HEK293 (cell line): ENCODE results near the gene CSTF1.

Experiments used
- CTCF ChIA-PET: fragments of 350-600 bp; formaldehyde crosslinking; extraction: SDS; loops from one replicate; lab custom pipeline; 2021; ENCODE audit warnings: antibody characterized with exemption; lab: Yijun Ruan, JAX
- POLR2A ChIA-PET: fragments of 300-600 bp; formaldehyde crosslinking; extraction: SDS; loops from one replicate; lab custom pipeline; 2020; ENCODE audit warnings: antibody characterized with exemption, inconsistent platforms; lab: Yijun Ruan, JAX
- H3K27ac ChIP-seq: fragments of 200-500 bp; sonication (Bioruptor generic); 2 replicates; pipeline ENCODE4 v1.5.1; 2014; ENCODE audit warnings: low read depth, low read length, control low read depth, inconsistent platforms; ENCODE audit errors: extremely low read depth
- H3K36me3 ChIP-seq, 2 experiments: fragments of 200-500 bp in 1 of 2; sonication (Bioruptor generic) in 1 of 2; 1 replicate in 1 of 2; 2 replicates in 1 of 2; pipeline ENCODE4 v1.5.1; 2014 to 2017; ENCODE audit warnings: inconsistent platforms in 2 of 2, low read length in 2 of 2; ENCODE audit not compliant: control insufficient read depth in 2 of 2, insufficient read depth in 1 of 2
- H3K4me1 ChIP-seq: fragments of 200-500 bp; sonication (Bioruptor generic); 2 replicates; pipeline ENCODE4 v1.5.1; 2014; ENCODE audit warnings: mild to moderate bottlenecking, low read length, inconsistent platforms; ENCODE audit not compliant: control insufficient read depth, insufficient read depth
- H3K4me3 ChIP-seq: 2 replicates; pipeline ENCODE4 v1.5.1; 2011; ENCODE audit warnings: low read depth, mild to moderate bottlenecking, control low read depth, low read length, moderate library complexity
- H3K9me3 ChIP-seq: fragments of 200-500 bp; sonication (Bioruptor generic); 2 replicates; pipeline ENCODE4 v1.5.1; 2014; ENCODE audit warnings: low read depth, low read length, inconsistent platforms; ENCODE audit not compliant: control insufficient read depth, insufficient read depth
- BCL6B ChIP-seq: fragments of 450-650 bp; formaldehyde crosslinking; IDR thresholded peaks from 2 replicates; pipeline ENCODE4 v1.5.1; 2017; ENCODE audit warnings: missing biosample characterization, missing genetic modification characterization
- ELK4 ChIP-seq: IDR thresholded peaks from 2 replicates; pipeline ENCODE4 v1.6.1; 2011; ENCODE audit warnings: mild to moderate bottlenecking, low read depth, low read length, borderline replicate concordance
- KLF1 ChIP-seq: fragments of 450-650 bp; formaldehyde crosslinking; IDR thresholded peaks from 2 replicates; pipeline ENCODE4 v1.5.1; 2016; ENCODE audit warnings: missing biosample characterization, missing genetic modification characterization
- KLF7 ChIP-seq: fragments of 450-650 bp; formaldehyde crosslinking; IDR thresholded peaks from 2 replicates; pipeline ENCODE4 v1.5.1; 2016; ENCODE audit warnings: missing biosample characterization, missing genetic modification characterization, borderline replicate concordance
- MEIS1 ChIP-seq: sonication (generic); formaldehyde crosslinking; IDR thresholded peaks from 2 replicates; pipeline ENCODE4 v1.8.1; 2022; ENCODE audit warnings: missing genetic modification reagents, mild to moderate bottlenecking, borderline replicate concordance
- OVOL3 ChIP-seq: fragments of 450-650 bp; formaldehyde crosslinking; IDR thresholded peaks from 2 replicates; pipeline ENCODE4 v1.5.1; 2016; ENCODE audit warnings: missing biosample characterization, missing genetic modification characterization
- PRDM1 ChIP-seq: fragments of 450-650 bp; formaldehyde crosslinking; IDR thresholded peaks from 2 replicates; pipeline ENCODE4; 2016; ENCODE audit warnings: missing biosample characterization, missing genetic modification characterization
- REPIN1 ChIP-seq: fragments of 450-650 bp; formaldehyde crosslinking; IDR thresholded peaks from 2 replicates; pipeline ENCODE4 v1.5.1; 2017; ENCODE audit warnings: missing biosample characterization, missing genetic modification characterization, low read depth
- ZBTB48 ChIP-seq: fragments of 450-650 bp; formaldehyde crosslinking; IDR thresholded peaks from 2 replicates; pipeline ENCODE4 v1.5.1; 2016; ENCODE audit warnings: missing biosample characterization, missing genetic modification characterization
- ZNF10 ChIP-seq: fragments of 450-650 bp; formaldehyde crosslinking; IDR thresholded peaks from 2 replicates; pipeline ENCODE4 v1.5.1; 2017; ENCODE audit warnings: missing biosample characterization, missing genetic modification characterization
- ZNF274 ChIP-seq, 2 experiments: fragments of 200-500 bp in 1 of 2; fragments of 450-650 bp in 1 of 2; sonication (Bioruptor generic) in 1 of 2; formaldehyde crosslinking in 1 of 2; IDR thresholded peaks; 2 replicates each; pipeline versions ENCODE4 v1.5.1 to v1.6.1; 2014 to 2016; ENCODE audit warnings: borderline replicate concordance in 1 of 2, inconsistent platforms in 1 of 2, low read length in 1 of 2, missing biosample characterization in 1 of 2, missing genetic modification characterization in 1 of 2
- ZNF280D ChIP-seq: fragments of 450-650 bp; formaldehyde crosslinking; IDR thresholded peaks from 2 replicates; pipeline ENCODE4 v1.5.1; 2016; ENCODE audit warnings: missing biosample characterization, missing genetic modification characterization
- ZNF341 ChIP-seq: fragments of 450-650 bp; formaldehyde crosslinking; IDR thresholded peaks from 2 replicates; pipeline ENCODE4; 2016; ENCODE audit warnings: low read depth, missing biosample characterization, missing genetic modification characterization
- ZNF350 ChIP-seq: fragments of 450-650 bp; formaldehyde crosslinking; IDR thresholded peaks from 2 replicates; pipeline ENCODE4 v1.5.0; 2017; ENCODE audit warnings: missing biosample characterization, mild to moderate bottlenecking, missing genetic modification characterization
- ZNF37A ChIP-seq: fragments of 450-650 bp; IDR thresholded peaks from 2 replicates; pipeline ENCODE4 v1.5.1; 2018; ENCODE audit warnings: missing biosample characterization, missing genetic modification characterization
- ZNF426 ChIP-seq: fragments of 450-650 bp; formaldehyde crosslinking; IDR thresholded peaks from 2 replicates; pipeline ENCODE4 v1.5.1; 2017; ENCODE audit warnings: missing biosample characterization, missing genetic modification characterization, mild to moderate bottlenecking, inconsistent platforms, moderate library complexity
- ZNF48 ChIP-seq: fragments of 450-650 bp; formaldehyde crosslinking; IDR thresholded peaks from 2 replicates; pipeline ENCODE4 v1.5.1; 2016; ENCODE audit warnings: missing biosample characterization, missing genetic modification characterization
- ZNF513 ChIP-seq: fragments of 450-650 bp; IDR thresholded peaks from 2 replicates; pipeline ENCODE4 v1.5.1; 2018; ENCODE audit warnings: missing biosample characterization, missing genetic modification characterization
- ZNF610 ChIP-seq: fragments of 450-650 bp; formaldehyde crosslinking; IDR thresholded peaks from 2 replicates; pipeline ENCODE4 v1.5.1; 2016; ENCODE audit warnings: missing biosample characterization, missing genetic modification characterization, borderline replicate concordance
- ZNF639 ChIP-seq: fragments of 450-650 bp; formaldehyde crosslinking; IDR thresholded peaks from 2 replicates; pipeline ENCODE4 v1.5.1; 2016; ENCODE audit warnings: missing biosample characterization, missing genetic modification characterization
- ZNF660 ChIP-seq: fragments of 450-650 bp; IDR thresholded peaks from 2 replicates; pipeline ENCODE4 v1.5.1; 2018; ENCODE audit warnings: missing biosample characterization, mild to moderate bottlenecking, missing genetic modification characterization
- ZNF692 ChIP-seq: fragments of 450-650 bp; formaldehyde crosslinking; IDR thresholded peaks from 2 replicates; pipeline ENCODE4 v1.5.1; 2016; ENCODE audit warnings: missing biosample characterization, missing genetic modification characterization
- ZNF76 ChIP-seq: fragments of 450-650 bp; formaldehyde crosslinking; IDR thresholded peaks from 2 replicates; pipeline ENCODE4; 2016; ENCODE audit warnings: low read depth, missing biosample characterization, missing genetic modification characterization, borderline replicate concordance
- ZNF768 ChIP-seq: fragments of 450-650 bp; formaldehyde crosslinking; IDR thresholded peaks from 2 replicates; pipeline ENCODE4 v1.5.1; 2018; ENCODE audit warnings: missing biosample characterization, mild to moderate bottlenecking, missing genetic modification characterization

Gene CSTF1

GRCh38 chr20:56392881-56393482 lies 537 bp downstream of the CSTF1 start (continued):
- no peak for TF ChIP-seq BCL6B (tag by site-specific recombination)
- TF ChIP-seq ZNF37A (tag by site-specific recombination): no peak
- TF ChIP-seq ELK4: no peak
- TF ChIP-seq ZNF341 (tag by site-specific recombination): no peak
- no peak for TF ChIP-seq ZNF280D
- no peak for TF ChIP-seq ZNF660 (tag by site-specific recombination)

- ChIA-PET CTCF (interaction anchor here (0.7 kb wide), 1 partner anchor 8 kb away, joined by 3 read pairs; no protein-coding TSS in a partner anchor), POLR2A (no interaction called here)
- H3K4me1 ChIP-seq: peaks cover 4% of the 10 kb centered on the region; the same call in 1 of the 2 replicates
- no peak overlapping the region for H3K27ac ChIP-seq
- peaks cover 22 to 72% of the 10 kb centered on the region in 2 experiments for H3K36me3 ChIP-seq
- TF ChIP-seq ZNF48 (tag by site-specific recombination): no peak
- no peak for TF ChIP-seq ZNF692
- TF ChIP-seq KLF7 (tag by site-specific recombination): no peak
- TF ChIP-seq ZNF768: no peak
- no peak for TF ChIP-seq KLF1
- no peak for TF ChIP-seq REPIN1
- TF ChIP-seq ZNF274 (IDR thresholded peaks at IDR 0.05; ENCODE audit: low read length): no peak
- TF ChIP-seq ZNF274 (tag by site-specific recombination; IDR thresholded peaks at IDR 0.05; ENCODE audit: borderline replicate concordance): no peak
- TF ChIP-seq ZNF610: no peak
- TF ChIP-seq ZNF10 (tag by site-specific recombination): no peak
- no peak for TF ChIP-seq ZNF513 (tag by site-specific recombination)
- TF ChIP-seq ZNF350 (tag by site-specific recombination): no peak
- TF ChIP-seq OVOL3 (tag by site-specific recombination): no peak
- no peak for TF ChIP-seq ZNF426 (tag by site-specific recombination)
- TF ChIP-seq PRDM1 (tag by site-specific recombination): no peak
- no peak for TF ChIP-seq MEIS1 (CRISPR knock-in tag)
- TF ChIP-seq ZBTB48 (tag by site-specific recombination): no peak
- no peak for TF ChIP-seq ZNF639 (tag by site-specific recombination)
- TF ChIP-seq ZNF76 (tag by site-specific recombination): no peak
- H3K9me3 ChIP-seq: no peaks in the 10 kb centered on the region
- peak overlapping the region; percentile 88 for H3K4me3 ChIP-seq
Observed at GRCh38 chr20:56393653-56394052, 1.2 kb downstream of the CSTF1 start.
